Ectodermal cell (in vitro differentiated cells): ENCODE results near the gene SLC1A2.

Source experiments
- H3K27ac ChIP-seq: 2 replicates; pipeline ENCODE4 v1.7.0; 2013; ENCODE audit warnings: mild to moderate bottlenecking, low read depth, low read length; ENCODE audit not compliant: insufficient read depth, poor library complexity, severe bottlenecking
- H3K27me3 ChIP-seq: 2 replicates; pipeline ENCODE4 v1.7.0; 2013; ENCODE audit warnings: mild to moderate bottlenecking, low read length; ENCODE audit not compliant: insufficient read depth, control insufficient read depth, poor library complexity, severe bottlenecking
- H3K36me3 ChIP-seq: one replicate; pipeline ENCODE4 v1.7.0; 2013; ENCODE audit warnings: low read length; ENCODE audit not compliant: control insufficient read depth, insufficient read depth
- H3K4me1 ChIP-seq: one replicate; pipeline ENCODE4 v1.7.0; 2013; ENCODE audit warnings: low read length; ENCODE audit not compliant: control insufficient read depth, insufficient read depth
- H3K4me3 ChIP-seq: 2 replicates; pipeline ENCODE4 v1.7.0; 2013; ENCODE audit warnings: low read depth, low read length, control low read depth; ENCODE audit not compliant: insufficient read depth
- H3K9me3 ChIP-seq: 2 replicates; pipeline ENCODE4 v1.7.0; 2013; ENCODE audit warnings: mild to moderate bottlenecking, low read length, moderate library complexity; ENCODE audit not compliant: control insufficient read depth
- WGBS, 2 experiments: methylation state at CpG; one replicate each; pipeline ENCODE4 v1.1.7; 2013; ENCODE audit warnings: missing lambda C conversion rate in 2 of 2; 5-methylcytosine and 5-hydroxymethylcytosine counted together

SLC1A2 gene

GRCh38 chr11:35363854-35364780 lies 55.2 kb downstream of the SLC1A2 start:
- 69 to 73% methylated on average over 2 of the region's 2 CpGs for WGBS, 2 experiments
- Histone ChIP-seq H3K4me3 (no peak overlapping the region), H3K9me3 (no peaks in the 10 kb centered on the region), H3K4me1 (peaks cover 5% of the 10 kb centered on the region), H3K27me3 (no peaks in the 10 kb centered on the region), H3K27ac (no peak overlapping the region), H3K36me3 (no peaks in the 10 kb centered on the region)

DNA sequence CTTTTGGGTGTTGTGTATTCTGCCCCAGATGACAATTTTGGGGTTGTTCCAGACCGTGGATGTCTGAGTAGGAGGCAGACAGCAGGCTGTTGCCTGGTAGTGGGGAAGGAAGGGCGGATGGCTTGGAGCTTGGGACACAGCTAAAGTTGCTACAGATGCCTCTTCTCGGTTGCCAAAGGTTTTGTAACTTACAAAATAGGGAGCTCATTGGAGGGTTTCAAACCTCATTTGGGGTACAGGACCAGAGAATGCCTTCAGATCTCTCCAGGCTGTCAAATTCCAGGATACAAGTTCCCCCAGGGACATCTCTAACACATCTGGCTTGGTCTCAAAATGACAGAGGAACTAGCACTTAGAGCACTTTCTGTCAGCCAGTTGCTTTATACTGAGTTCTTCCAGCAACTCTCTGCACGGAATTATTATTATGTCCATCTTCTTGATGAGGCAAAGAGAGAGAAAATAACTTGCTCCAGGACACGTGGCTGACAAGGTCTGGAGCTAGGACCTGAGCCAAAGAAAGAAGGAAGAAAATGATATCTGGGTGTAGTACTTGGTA lies 56.0 kb downstream of the SLC1A2 start:
- no peak overlapping the region for H3K27ac ChIP-seq
- peaks cover 5% of the 10 kb centered on the region for H3K4me1 ChIP-seq
- no peak overlapping the region for H3K4me3 ChIP-seq
- H3K36me3 ChIP-seq: no peaks in the 10 kb centered on the region
- no peaks in the 10 kb centered on the region for H3K9me3 ChIP-seq
- no peaks in the 10 kb centered on the region for H3K27me3 ChIP-seq
- 91 to 92% methylated on average over 5 of the region's 5 CpGs for WGBS, 2 experiments

DNA sequence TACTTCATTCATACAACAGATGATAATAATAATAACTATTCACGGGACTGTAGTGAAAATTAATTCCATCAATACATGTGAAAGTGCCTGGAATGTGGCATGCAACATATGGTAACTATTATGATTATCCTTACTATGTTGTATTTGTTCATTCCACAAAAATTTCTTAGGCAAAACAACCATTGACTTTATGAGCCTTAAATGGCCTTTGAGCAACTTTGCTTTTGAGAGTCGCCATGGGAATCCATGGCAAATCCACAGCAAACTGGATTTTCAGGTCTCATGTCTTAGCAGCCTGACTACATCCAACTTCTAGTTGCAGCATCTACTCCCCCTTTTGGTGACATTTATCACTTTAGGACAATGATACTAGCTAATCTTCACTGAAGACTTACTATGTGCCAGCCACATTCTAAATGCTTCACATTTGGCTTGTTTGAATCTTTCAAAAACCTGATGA lies 56.8 kb downstream of the SLC1A2 start:
- H3K36me3 ChIP-seq: no peaks in the 10 kb centered on the region
- H3K27ac ChIP-seq: no peak overlapping the region
- no peaks in the 10 kb centered on the region for H3K9me3 ChIP-seq
- 88 to 95% methylated on average over 1 to 2 of the region's 2 CpGs for WGBS, 2 experiments
- H3K27me3 ChIP-seq: no peaks in the 10 kb centered on the region
- H3K4me1 ChIP-seq: peaks cover 5% of the 10 kb centered on the region
- H3K4me3 ChIP-seq: no peak overlapping the region

- Histone ChIP-seq H3K4me1 (peaks cover 5% of the 10 kb centered on the region), H3K4me3 (no peak overlapping the region), H3K27me3 (no peaks in the 10 kb centered on the region), H3K36me3 (no peaks in the 10 kb centered on the region), H3K9me3 (no peaks in the 10 kb centered on the region), H3K27ac (no peak overlapping the region)
- WGBS, 2 experiments: 89 to 90% methylated on average over 7 of the region's 7 CpGs
These were observed 59.3 kb downstream of the SLC1A2 start for GRCh38 chr11:35360055-35360530.

GRCh38 chr11:35359321-35360054 lies 59.9 kb downstream of the SLC1A2 start:
- WGBS, 2 experiments: 90 to 94% methylated on average over 2 to 3 of the region's 3 CpGs
- H3K4me3 ChIP-seq: no peak overlapping the region
- H3K4me1 ChIP-seq: peaks cover 5% of the 10 kb centered on the region
- no peak overlapping the region for H3K27ac ChIP-seq
- H3K9me3 ChIP-seq: no peaks in the 10 kb centered on the region
- no peaks in the 10 kb centered on the region for H3K36me3 ChIP-seq
- H3K27me3 ChIP-seq: no peaks in the 10 kb centered on the region

GRCh38 chr11:35358391-35358790 lies 61.0 kb downstream of the SLC1A2 start:
- no peaks in the 10 kb centered on the region for H3K36me3 ChIP-seq
- H3K4me1 ChIP-seq: no peaks in the 10 kb centered on the region
- no peak overlapping the region for H3K4me3 ChIP-seq
- no peaks in the 10 kb centered on the region for H3K27me3 ChIP-seq
- H3K27ac ChIP-seq: no peak overlapping the region
- no peaks in the 10 kb centered on the region for H3K9me3 ChIP-seq

- Histone ChIP-seq H3K27me3 (no peaks in the 10 kb centered on the region), H3K4me1 (no peaks in the 10 kb centered on the region), H3K36me3 (no peaks in the 10 kb centered on the region), H3K4me3 (no peak overlapping the region), H3K27ac (no peak overlapping the region), H3K9me3 (no peaks in the 10 kb centered on the region)
- 88 to 93% methylated on average over 5 of the region's 5 CpGs for WGBS, 2 experiments
These were observed 61.4 kb downstream of the SLC1A2 start for GRCh38 chr11:35357923-35358322.

DNA sequence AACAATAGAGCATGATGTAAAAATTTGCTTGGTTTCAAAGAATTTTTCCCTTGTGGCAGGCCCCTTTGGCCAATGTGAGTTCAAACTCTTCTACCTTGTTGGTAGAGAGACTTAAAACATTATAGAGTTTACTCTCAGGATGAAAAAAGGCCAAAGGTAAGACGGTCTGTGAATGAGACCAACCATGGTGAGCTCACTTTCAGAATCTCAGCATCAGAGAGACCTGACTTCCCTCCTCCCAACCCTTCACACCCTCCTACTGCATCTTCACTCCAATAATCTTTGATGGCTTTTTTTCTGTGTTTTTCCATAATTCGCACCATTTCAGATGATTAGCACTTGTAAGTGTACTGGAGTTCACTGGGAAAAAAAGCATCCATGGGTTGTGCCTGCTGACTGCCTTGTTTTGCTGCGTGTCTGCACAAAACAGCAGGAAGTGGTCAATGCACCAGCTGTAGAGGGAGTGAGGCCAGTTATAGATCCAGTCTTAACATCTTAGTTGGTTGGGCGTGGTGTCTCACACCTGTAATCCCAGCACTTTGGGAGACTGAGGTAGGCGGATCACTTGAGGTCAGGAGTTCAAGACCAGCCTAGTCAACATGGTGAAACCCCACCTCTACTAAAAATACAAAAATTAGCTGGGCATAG lies 64.1 kb downstream of the SLC1A2 start:
- H3K9me3 ChIP-seq: no peaks in the 10 kb centered on the region
- no peaks in the 10 kb centered on the region for H3K27me3 ChIP-seq
- no peaks in the 10 kb centered on the region for H3K4me1 ChIP-seq
- H3K27ac ChIP-seq: no peak overlapping the region
- H3K36me3 ChIP-seq: no peaks in the 10 kb centered on the region
- H3K4me3 ChIP-seq: no peak overlapping the region
- WGBS, 2 experiments: 92 to 93% methylated on average over 5 of the region's 5 CpGs

DNA sequence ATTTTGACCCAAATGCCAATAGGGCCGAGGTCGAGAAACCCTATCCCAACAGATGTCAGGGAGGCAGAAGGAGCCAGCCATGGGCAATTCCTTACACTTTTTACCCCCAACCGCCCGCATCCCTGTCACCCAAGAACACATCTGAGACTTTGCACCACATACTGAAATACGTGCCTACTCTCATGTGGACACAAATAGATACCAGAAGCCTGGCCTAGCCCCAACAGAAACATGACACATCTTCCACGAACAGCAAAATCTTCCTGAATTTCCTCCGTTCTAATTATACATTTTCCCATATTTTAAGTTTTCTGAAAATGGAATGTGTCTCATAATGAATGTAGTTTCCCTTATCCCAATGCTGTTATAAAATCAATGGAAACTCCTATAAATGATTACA lies 64.7 kb downstream of the SLC1A2 start:
- 87 to 94% methylated on average over 7 of the region's 7 CpGs for WGBS, 2 experiments
- Histone ChIP-seq H3K36me3 (no peaks in the 10 kb centered on the region), H3K27ac (no peak overlapping the region), H3K27me3 (no peaks in the 10 kb centered on the region), H3K9me3 (no peaks in the 10 kb centered on the region), H3K4me3 (no peak overlapping the region), H3K4me1 (no peaks in the 10 kb centered on the region)
